Astrocyte of the spinal cord (primary cell): ENCODE results near the gene PCSK2.

ENCODE experiments used
- DNase-seq: peaks from one replicate; pipeline ENCODE4 v3.0.0; 2011; ENCODE audit warnings: low read depth, low spot score
- H3K4me3 ChIP-seq: 2 replicates; pipeline ENCODE4 v1.5.1; 2011; ENCODE audit warnings: low read depth, mild to moderate bottlenecking, low read length, moderate library complexity
- in situ Hi-C: cut with HindIII; loops from 2 replicates; pipeline ENCODE4 v1.10.0; 2017; ENCODE audit warnings: low sequenced_read_pairs
- TF ChIP-seq, protein P1 (sequence below): IDR thresholded peaks from 2 replicates; pipeline ENCODE4 v1.5.1; 2012; ENCODE audit warnings: low read depth, mild to moderate bottlenecking, low read length, inconsistent platforms

The PCSK2 gene

DNA sequence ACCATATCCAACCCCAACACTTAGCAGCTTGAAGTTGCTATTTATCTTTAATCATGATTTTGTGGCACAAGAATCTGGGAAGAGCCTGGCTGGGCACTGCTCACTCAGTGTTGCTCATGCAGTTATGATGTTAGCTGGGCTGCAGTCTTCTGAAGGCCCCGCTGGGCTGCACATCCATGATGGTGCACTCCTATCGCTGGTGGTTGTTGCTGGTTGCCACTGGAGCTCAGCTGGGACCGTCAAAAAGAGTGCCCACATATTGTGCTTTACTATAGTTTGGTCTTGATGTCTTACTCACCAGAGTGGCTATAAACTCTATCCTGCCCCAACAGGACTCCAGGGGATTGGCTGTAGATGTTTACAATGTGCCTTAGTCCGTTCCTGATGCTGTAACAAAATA, 137.8 kb downstream of the PCSK2 start:
- TF ChIP-seq, protein P1, sequence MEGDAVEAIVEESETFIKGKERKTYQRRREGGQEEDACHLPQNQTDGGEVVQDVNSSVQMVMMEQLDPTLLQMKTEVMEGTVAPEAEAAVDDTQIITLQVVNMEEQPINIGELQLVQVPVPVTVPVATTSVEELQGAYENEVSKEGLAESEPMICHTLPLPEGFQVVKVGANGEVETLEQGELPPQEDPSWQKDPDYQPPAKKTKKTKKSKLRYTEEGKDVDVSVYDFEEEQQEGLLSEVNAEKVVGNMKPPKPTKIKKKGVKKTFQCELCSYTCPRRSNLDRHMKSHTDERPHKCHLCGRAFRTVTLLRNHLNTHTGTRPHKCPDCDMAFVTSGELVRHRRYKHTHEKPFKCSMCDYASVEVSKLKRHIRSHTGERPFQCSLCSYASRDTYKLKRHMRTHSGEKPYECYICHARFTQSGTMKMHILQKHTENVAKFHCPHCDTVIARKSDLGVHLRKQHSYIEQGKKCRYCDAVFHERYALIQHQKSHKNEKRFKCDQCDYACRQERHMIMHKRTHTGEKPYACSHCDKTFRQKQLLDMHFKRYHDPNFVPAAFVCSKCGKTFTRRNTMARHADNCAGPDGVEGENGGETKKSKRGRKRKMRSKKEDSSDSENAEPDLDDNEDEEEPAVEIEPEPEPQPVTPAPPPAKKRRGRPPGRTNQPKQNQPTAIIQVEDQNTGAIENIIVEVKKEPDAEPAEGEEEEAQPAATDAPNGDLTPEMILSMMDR, result no peak
- in situ Hi-C loops, result no loop called here
- H3K4me3 ChIP-seq, result no peak overlapping the region
- DNase-seq, result no peak

DNA sequence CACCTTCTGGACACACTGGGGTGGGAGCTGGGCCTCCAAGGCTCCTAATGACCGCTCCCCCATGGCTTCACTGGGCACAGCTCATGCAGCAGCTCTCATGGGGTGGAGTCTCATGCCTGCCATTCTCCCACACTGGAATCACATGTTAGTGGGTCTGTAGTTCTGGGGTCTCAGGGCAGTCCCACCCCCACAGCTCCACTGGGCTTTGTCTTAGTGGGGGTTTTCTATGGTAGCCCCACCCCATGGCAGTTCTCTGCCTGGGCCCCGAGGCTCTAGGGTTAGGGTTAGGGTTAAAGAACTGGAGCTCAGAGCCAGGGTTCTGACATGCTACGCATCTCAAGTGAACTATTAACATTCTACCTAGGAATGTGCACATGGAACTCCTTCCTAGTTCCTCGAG, 139.0 kb downstream of the PCSK2 start:
- H3K4me3 ChIP-seq, result no peak overlapping the region
- no peak for DNase-seq
- in situ Hi-C loops, result no loop called here
- TF ChIP-seq, protein P1, result no peak

DNA sequence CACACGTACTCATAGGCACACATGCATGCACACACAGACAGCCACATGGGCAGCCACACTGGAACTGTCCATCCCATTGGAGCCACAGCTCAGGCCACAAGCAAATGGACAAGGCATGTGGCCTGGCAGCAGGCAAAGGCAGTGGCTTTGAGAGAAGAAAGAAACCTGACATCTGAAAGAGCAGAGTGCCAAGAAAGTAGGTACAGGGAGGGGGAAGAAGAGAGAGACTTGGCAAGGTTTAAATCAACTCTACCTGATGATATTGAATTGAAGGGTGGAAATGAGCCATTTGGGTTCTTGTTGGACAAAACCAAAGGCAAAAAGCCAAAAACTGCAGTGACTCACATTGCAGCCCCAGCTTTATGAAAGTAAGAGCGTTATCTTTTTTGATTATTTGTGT, 142.7 kb downstream of the PCSK2 start:
- DNase-seq, result no peak
- in situ Hi-C loops, result no loop called here

DNA sequence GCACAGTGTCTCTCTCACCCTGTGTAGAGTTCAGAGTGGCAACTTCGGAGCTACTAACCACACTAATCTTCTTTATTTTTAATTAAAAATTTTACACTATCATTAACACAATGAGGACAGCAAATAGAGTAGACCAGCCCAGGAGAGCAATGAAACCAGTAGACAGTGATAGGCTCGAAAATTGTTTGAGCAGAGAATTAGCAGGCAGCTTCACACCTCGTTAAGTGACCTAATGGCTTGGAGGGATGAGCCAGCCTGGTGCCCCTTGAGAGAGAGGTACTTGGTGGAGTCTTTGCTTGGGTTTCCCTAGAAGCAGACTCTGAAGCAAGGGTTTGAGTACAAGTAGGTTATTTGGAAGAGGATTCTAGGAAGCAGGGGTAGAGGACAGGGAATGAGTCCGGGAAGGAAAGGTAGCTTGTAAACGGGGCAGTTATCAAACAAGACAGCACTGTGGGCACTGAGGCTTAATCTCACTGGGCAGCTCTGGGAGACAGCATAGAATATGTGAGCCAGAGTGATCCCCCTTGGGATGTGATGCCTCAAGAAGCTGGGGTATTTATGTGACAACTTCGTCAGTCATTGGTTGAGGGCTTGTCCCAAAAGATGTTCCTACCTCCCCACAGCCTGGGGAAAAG, 146.1 kb downstream of the PCSK2 start:
- DNase-seq, result no peak
- TF ChIP-seq, protein P1, result no peak
- no peak overlapping the region for H3K4me3 ChIP-seq
- in situ Hi-C loops, result no loop called here

More for the DNA sequence above, 142.7 kb downstream of the PCSK2 start:
- H3K4me3 ChIP-seq, result no peak overlapping the region
- TF ChIP-seq, protein P1, result no peak

DNA sequence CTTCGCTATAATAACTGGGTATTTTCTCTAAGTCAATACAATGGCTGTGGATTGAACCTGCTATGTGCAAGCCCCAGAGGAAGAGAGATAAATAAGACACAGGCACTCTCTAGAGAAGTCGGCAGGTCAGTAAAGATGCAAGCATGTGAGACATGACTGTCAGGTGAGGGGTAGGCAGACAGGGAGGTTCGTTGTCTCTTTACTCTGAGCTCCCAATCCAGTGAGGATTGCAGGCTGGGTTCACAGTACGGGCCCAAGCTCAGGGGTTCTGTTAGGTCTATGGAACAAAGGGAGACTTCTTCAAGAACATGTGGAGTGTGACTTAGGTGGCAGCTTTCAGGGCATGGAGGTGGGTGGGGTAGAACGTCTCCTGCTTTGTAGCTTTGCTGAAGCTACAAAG, 147.2 kb downstream of the PCSK2 start:
- in situ Hi-C loops, result no loop called here
- DNase-seq, result no peak
- H3K4me3 ChIP-seq, result no peak overlapping the region
- TF ChIP-seq, protein P1, result no peak

DNA sequence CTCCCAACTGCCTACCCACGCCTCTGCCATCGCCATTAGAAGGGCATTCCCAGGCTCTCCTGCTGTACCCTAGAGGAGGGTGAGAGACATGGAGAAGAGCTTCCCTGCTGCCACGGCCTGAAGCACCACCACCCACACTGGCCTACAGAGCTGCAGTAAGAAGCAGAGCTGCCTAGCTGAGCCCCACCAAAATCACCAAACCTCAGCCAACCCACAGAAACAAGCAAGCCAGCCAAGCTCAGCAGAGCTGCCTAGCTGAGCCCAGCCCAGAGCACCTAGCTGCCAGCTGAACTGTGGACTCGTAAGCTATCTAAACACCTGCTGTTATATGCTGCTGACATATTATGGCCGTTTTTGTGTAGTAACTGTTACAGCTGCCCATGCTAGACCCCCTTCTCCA, 149.2 kb downstream of the PCSK2 start:
- DNase-seq, result no peak
- in situ Hi-C loops, result no loop called here
- TF ChIP-seq, protein P1, result no peak
- H3K4me3 ChIP-seq, result no peak overlapping the region
